GM23338 (cell line): ENCODE measurements around the gene ANKRD61. TPM values are rescaled to one million over a fixed set of nuclear protein-coding genes. Genes with fewer than 3 reads are reported as not detected.

Experiments
- ATAC-seq: fragments of 200-7000 bp; cut with Tn5 transposase; 3 replicates; pipeline ENCODE4 v1.9.1; 2020
- DNase-seq: peaks from one replicate; pipeline ENCODE4 v3.0.0-alpha.2; 2015; ENCODE audit warnings: low spot score
- H2AFZ ChIP-seq: fragments of 200-600 bp; sonication (generic); 2 replicates; pipeline ENCODE4 v1.8.0; 2016; ENCODE audit warnings: antibody characterized with exemption, mild to moderate bottlenecking, moderate library complexity
- H3F3A ChIP-seq: fragments of 200-600 bp; sonication (generic); replicated peaks from 2 replicates; pipeline ENCODE4 v1.8.0; 2017; ENCODE audit warnings: antibody characterized with exemption, mixed run types, low read depth
- H3K27ac ChIP-seq: fragments of 200-600 bp; sonication (generic); 2 replicates; pipeline ENCODE4 v1.6.1; 2016; ENCODE audit warnings: low read depth
- H3K27me3 ChIP-seq: fragments of 200-600 bp; sonication (generic); 2 replicates; pipeline ENCODE4 v1.8.0; 2016; ENCODE audit warnings: mild to moderate bottlenecking, mixed run types, moderate library complexity; ENCODE audit not compliant: insufficient read depth
- H3K36me3 ChIP-seq: fragments of 200-600 bp; sonication (generic); 2 replicates; pipeline ENCODE4 v1.8.0; 2016; ENCODE audit warnings: mild to moderate bottlenecking; ENCODE audit not compliant: insufficient read depth
- H3K4me1 ChIP-seq: fragments of 200-600 bp; sonication (generic); 2 replicates; pipeline ENCODE4 v1.8.0; 2016; ENCODE audit warnings: mild to moderate bottlenecking, moderate library complexity; ENCODE audit not compliant: insufficient read depth
- H3K4me2 ChIP-seq: fragments of 200-600 bp; sonication (generic); 2 replicates; pipeline ENCODE4 v1.7.1; 2017; ENCODE audit warnings: mixed run types
- H3K4me3 ChIP-seq: fragments of 200-600 bp; sonication (generic); 2 replicates; pipeline ENCODE4 v1.6.1; 2016; ENCODE audit warnings: mixed run types
- H3K79me2 ChIP-seq: fragments of 200-600 bp; sonication (generic); replicated peaks from 2 replicates; pipeline ENCODE4 v1.8.0; 2017; ENCODE audit warnings: mild to moderate bottlenecking; ENCODE audit not compliant: insufficient read depth
- H3K9me2 ChIP-seq: fragments of 200-600 bp; sonication (generic); 2 replicates; pipeline ENCODE4 v1.8.0; 2017; ENCODE audit not compliant: insufficient read depth
- H4K20me1 ChIP-seq: fragments of 200-600 bp; sonication (generic); replicated peaks from 2 replicates; pipeline ENCODE4 v1.8.0; 2017; ENCODE audit warnings: mild to moderate bottlenecking; ENCODE audit not compliant: insufficient read depth
- H3K27ac Mint-ChIP-seq: 2 replicates; pipeline ENCODE4 v1.8.0; 2020; ENCODE audit warnings: inconsistent platforms, mild to moderate bottlenecking, moderate library complexity, mixed read lengths
- H3K27me3 Mint-ChIP-seq: 3 replicates; pipeline ENCODE4 v1.8.0; 2022; ENCODE audit warnings: low read depth, mild to moderate bottlenecking, moderate library complexity, mixed read lengths, inconsistent platforms; ENCODE audit not compliant: insufficient read depth, poor library complexity
- H3K36me3 Mint-ChIP-seq: 3 replicates; pipeline ENCODE4 v1.8.0; 2021; ENCODE audit warnings: low read depth, mild to moderate bottlenecking, inconsistent platforms, moderate library complexity, mixed read lengths
- H3K4me1 Mint-ChIP-seq: 3 replicates; pipeline ENCODE4 v1.8.0; 2020; ENCODE audit warnings: mild to moderate bottlenecking, inconsistent platforms, mixed read lengths
- H3K4me3 Mint-ChIP-seq: 3 replicates; pipeline ENCODE4 v1.8.0; 2021; ENCODE audit warnings: moderate library complexity, mild to moderate bottlenecking, inconsistent platforms, mixed read lengths
- H3K9me3 Mint-ChIP-seq: 3 replicates; pipeline ENCODE4 v1.8.0; 2020; ENCODE audit warnings: moderate library complexity, mild to moderate bottlenecking, inconsistent platforms, mixed read lengths
- CREB1 ChIP-seq: fragments of 250-450 bp; sonication (Bioruptor Pico); IDR thresholded peaks from 2 replicates; pipeline ENCODE4 v1.5.0; 2020; ENCODE audit warnings: low read depth, mild to moderate bottlenecking, moderate library complexity
- CTCF ChIP-seq, 2 experiments: fragments of 200-600 bp in 1 of 2; sonication (generic) in 1 of 2; conservative IDR thresholded peaks; 2 replicates each; pipeline versions ENCODE4 v1.5.1 to v1.6.1; 2016 to 2017; ENCODE audit warnings: antibody characterized with exemption in 2 of 2, low read depth in 2 of 2, mild to moderate bottlenecking in 2 of 2, moderate library complexity in 1 of 2
- ETS1 ChIP-seq: IDR thresholded peaks from 2 replicates; pipeline ENCODE4 v1.6.1; 2016; ENCODE audit warnings: antibody characterized with exemption
- EZH2 ChIP-seq: fragments of 200-600 bp; sonication (generic); IDR thresholded peaks from one replicate; pipeline ENCODE4 v1.8.0; 2017; ENCODE audit warnings: antibody characterized with exemption, mild to moderate bottlenecking, low read depth; ENCODE audit not compliant: unreplicated experiment
- EZH2phosphoT487 ChIP-seq: fragments of 200-600 bp; sonication (generic); IDR thresholded peaks from one replicate; pipeline ENCODE4 v1.8.1; 2018; ENCODE audit warnings: antibody characterized with exemption; ENCODE audit not compliant: unreplicated experiment
- JUNB ChIP-seq: IDR thresholded peaks from one replicate; pipeline ENCODE4 v1.6.1; 2016; ENCODE audit warnings: antibody characterized with exemption; ENCODE audit not compliant: unreplicated experiment
- NANOG ChIP-seq: IDR thresholded peaks from 2 replicates; pipeline ENCODE4 v1.6.1; 2016; ENCODE audit warnings: antibody characterized with exemption, borderline replicate concordance
- POLR2AphosphoS5 ChIP-seq: IDR thresholded peaks from 2 replicates; pipeline ENCODE4 v1.6.1; 2016; ENCODE audit warnings: antibody characterized with exemption, low read depth
- STAT1 ChIP-seq: IDR thresholded peaks from one replicate; pipeline ENCODE4 v1.6.1; 2016; ENCODE audit warnings: antibody characterized with exemption; ENCODE audit not compliant: unreplicated experiment
- ZNF114 ChIP-seq: fragments of 250-450 bp; sonication (Bioruptor Pico); IDR thresholded peaks from 2 replicates; pipeline ENCODE4 v1.5.0; 2020; ENCODE audit warnings: mild to moderate bottlenecking, moderate library complexity
- ZNF331 ChIP-seq: fragments of 250-450 bp; sonication (Bioruptor Pico); IDR thresholded peaks from 2 replicates; pipeline ENCODE4 v1.5.0; 2020; ENCODE audit warnings: low read depth, mild to moderate bottlenecking, moderate library complexity
- ZNF462 ChIP-seq: fragments of 250-450 bp; sonication (Bioruptor Pico); IDR thresholded peaks from 2 replicates; pipeline ENCODE4 v1.5.0; 2020; ENCODE audit warnings: mild to moderate bottlenecking, moderate library complexity
- polyA plus RNA-seq: library from polyadenylated mRNA; unstranded; fragments of >200 nt; fragmentation: Nextera tagmentation; extraction: Ambion mirVana; gene quantifications from 2 replicates; pipeline ENCODE4 v1.2.1, GENCODE V29; 2016
- total RNA-seq: library from RNA; depleted of rRNA; stranded (reverse); fragments of >200 nt; shearing (Covaris generic); gene quantifications from 2 replicates; pipeline ENCODE4 v1.2.3, GENCODE V29; 2014

ANKRD61 gene
- total and polyA plus RNA-seq, 2 experiments from 2014 or later, result 0.42 to 1.2 TPM

GRCh38 chr7:6031567-6031966 is 391 bp downstream of the ANKRD61 start:
- no peak overlapping the region for H3K27ac Mint-ChIP-seq
- Histone ChIP-seq H3K4me3 (no peak overlapping the region), H3K27ac (no peak overlapping the region), H2AFZ (no peak overlapping the region), H3K79me2 (peaks cover 29% of the 10 kb centered on the region), H4K20me1 (peaks cover 28% of the 10 kb centered on the region), H3K27me3 (no peaks in the 10 kb centered on the region), H3K4me2 (no peak overlapping the region), H3K36me3 (peaks cover 49% of the 10 kb centered on the region), H3K9me2 (no peaks in the 10 kb centered on the region), H3F3A (0 out of 2 replicates have a peak, but pooled peaks cover 4% of the 10 kb centered on the region), H3K4me1 (no peaks in the 10 kb centered on the region)
- ATAC-seq (no peak), DNase-seq (no peak)
- peaks cover 4% of the 10 kb centered on the region for H3K27me3 Mint-ChIP-seq
- no peaks in the 10 kb centered on the region for H3K9me3 Mint-ChIP-seq
- H3K4me1 Mint-ChIP-seq, result peaks cover under 1% of the 10 kb centered on the region; the same call in 1 of the 3 replicates
- H3K36me3 Mint-ChIP-seq, result peaks cover 75% of the 10 kb centered on the region
- no peak overlapping the region for H3K4me3 Mint-ChIP-seq
- no peak for TF ChIP-seq ETS1
- no peak for TF ChIP-seq STAT1
- TF ChIP-seq EZH2, result no peak

GRCh38 chr7:6032167-6032566 is 991 bp downstream of the ANKRD61 start:
- Histone ChIP-seq H3K79me2 (peaks cover 29% of the 10 kb centered on the region), H3K27ac (no peak overlapping the region), H3K4me1 (no peaks in the 10 kb centered on the region), H3K4me2 (no peak overlapping the region), H4K20me1 (peaks cover 32% of the 10 kb centered on the region), H3K27me3 (no peaks in the 10 kb centered on the region), H3K4me3 (no peak overlapping the region), H3K9me2 (no peaks in the 10 kb centered on the region), H2AFZ (no peak overlapping the region), H3F3A (0 out of 2 replicates have a peak, but pooled peaks cover 2% of the 10 kb centered on the region), H3K36me3 (peaks cover 55% of the 10 kb centered on the region)
- Mint-ChIP-seq H3K27ac (no peak overlapping the region), H3K27me3 (peaks cover 4% of the 10 kb centered on the region), H3K36me3 (peaks cover 75% of the 10 kb centered on the region), H3K4me1 (no peaks in the 10 kb centered on the region), H3K9me3 (no peaks in the 10 kb centered on the region), H3K4me3 (no peak overlapping the region)
- DNase-seq (no peak), ATAC-seq (no peak)
- TF ChIP-seq JUNB (no peak), ZNF114 (CRISPR knock-in tag) (no peak), ZNF331 (CRISPR knock-in tag) (no peak), EZH2 (no peak), EZH2phosphoT487 (no peak), STAT1 (no peak), NANOG (no peak), CREB1 (CRISPR knock-in tag) (no peak), CTCF (conservative IDR thresholded peaks at IDR 0.05; ENCODE audit: low read depth in 2 of 2) (no peak), ZNF462 (CRISPR knock-in tag) (no peak), ETS1 (no peak), POLR2AphosphoS5 (no peak)
